ENCODE data around the gene SEPTIN8.
"Not testable (repeated sequence)": the region's sequence is repeated elsewhere in the genome, so short reads cannot be mapped to it uniquely, and the experiment has no call there.

The SEPTIN8 gene

GRCh38 chr5:132812781-132813598, 36.0 kb upstream of the SEPTIN8 start, which contains the start of gene SOWAHA:
SOWAHA (plus strand) TSS chr5:132813302; CDS start chr5:132813622, 320 bp downstream.
- DNase-seq = peak; percentile 28 to 78

- DNase-seq = no peak
These were observed 35.2 kb upstream of the SEPTIN8 start for GRCh38 chr5:132812123-132812765.

- DNase-seq = no peak
These were observed 33.6 kb upstream of the SEPTIN8 start for GRCh38 chr5:132810605-132811004.

GRCh38 chr5:132808866-132809265, 31.8 kb upstream of the SEPTIN8 start:
- no peak for DNase-seq

GRCh38 chr5:132808448-132808847, 31.4 kb upstream of the SEPTIN8 start:
- DNase-seq = peak in 1 of 2 experiments; percentile 22

- peak; percentile 85 to 89 for DNase-seq
These were observed 30.3 kb upstream of the SEPTIN8 start for GRCh38 chr5:132807163-132807838.

GRCh38 chr5:132806804-132807162, 29.7 kb upstream of the SEPTIN8 start:
- peak in 1 of 2 experiments; percentile 53 for DNase-seq

GRCh38 chr5:132805872-132806271, 28.8 kb upstream of the SEPTIN8 start:
- DNase-seq = not testable (repeated sequence)

GRCh38 chr5:132804219-132804618, 27.2 kb upstream of the SEPTIN8 start:
- DNase-seq = not testable (repeated sequence)

- not testable (repeated sequence) for DNase-seq
These were observed 25.6 kb upstream of the SEPTIN8 start for GRCh38 chr5:132802685-132803066.

- no peak for DNase-seq
These were observed 25.1 kb upstream of the SEPTIN8 start for GRCh38 chr5:132802044-132802684.

- no peak for DNase-seq
These were observed 23.5 kb upstream of the SEPTIN8 start for GRCh38 chr5:132800545-132800944.

GRCh38 chr5:132799392-132799791, 22.4 kb upstream of the SEPTIN8 start:
- no peak for DNase-seq

- no peak for DNase-seq
These were observed 20.6 kb upstream of the SEPTIN8 start for GRCh38 chr5:132797651-132798050.

GRCh38 chr5:132791026-132791425, 14.0 kb upstream of the SEPTIN8 start:
- no peak for DNase-seq

GRCh38 chr5:132790201-132790865, 13.3 kb upstream of the SEPTIN8 start:
- no peak for DNase-seq

- no peak for DNase-seq
These were observed 12.2 kb upstream of the SEPTIN8 start for GRCh38 chr5:132788990-132789886.

GRCh38 chr5:132788508-132788907, 11.5 kb upstream of the SEPTIN8 start:
- no peak for DNase-seq

GRCh38 chr5:132787076-132787475, 10.0 kb upstream of the SEPTIN8 start:
- DNase-seq = no peak

GRCh38 chr5:132785864-132786263, 8.8 kb upstream of the SEPTIN8 start:
- DNase-seq = no peak

GRCh38 chr5:132785365-132785764, 8.3 kb upstream of the SEPTIN8 start:
- no peak for DNase-seq

GRCh38 chr5:132782101-132782500, 5.1 kb upstream of the SEPTIN8 start:
- DNase-seq = no peak

Measured in NCI-H526 (cell line).